ENCODE measurements around the gene RGS3.

Gene RGS3

GRCh38 chr9:113525205-113525604, 61.7 kb downstream of the RGS3 start:
- Histone ChIP-seq H3K36me3 (ENCODE audit: control insufficient read depth in 2 of 2, insufficient read depth in 1 of 2, low read length in 2 of 2) (no peaks in the 10 kb centered on the region; a peak in 1 of 3 replicates), H3K4me3 (ENCODE audit: low read depth, low read length) (no peak overlapping the region), H3K9me3 (ENCODE audit: control insufficient read depth, insufficient read depth, low read depth, low read length) (no peaks in the 10 kb centered on the region), H3K27ac (ENCODE audit: extremely low read depth, low read depth, low read length) (no peak overlapping the region), H3K4me1 (ENCODE audit: control insufficient read depth, insufficient read depth, low read length) (no peaks in the 10 kb centered on the region)
- CTCF ChIA-PET, result interaction anchor here (0.7 kb wide), 1 partner anchor 8 kb away, joined by 3 read pairs; no protein-coding TSS in a partner anchor
- TF ChIP-seq ZNF660 (tag by site-specific recombination; IDR thresholded peaks at IDR 0.05) (no peak), PBX3 (CRISPR knock-in tag; IDR thresholded peaks at IDR 0.05) (no peak), ZXDB (tag by site-specific recombination; IDR thresholded peaks at IDR 0.05) (no peak), ZNF391 (tag by site-specific recombination; IDR thresholded peaks at IDR 0.05; ENCODE audit: borderline replicate concordance, low read depth) (no peak), ZNF624 (tag by site-specific recombination; IDR thresholded peaks at IDR 0.05) (no peak), ZBTB44 (tag by site-specific recombination; IDR thresholded peaks at IDR 0.05) (no peak), HOXA7 (CRISPR knock-in tag; IDR thresholded peaks at IDR 0.05; ENCODE audit: borderline replicate concordance) (no peak), ZNF501 (tag by site-specific recombination; IDR thresholded peaks at IDR 0.05) (no peak), SP2 (tag by site-specific recombination; IDR thresholded peaks at IDR 0.05) (no peak), PRDM1 (tag by site-specific recombination; IDR thresholded peaks at IDR 0.05) (no peak), ZSCAN16 (tag by site-specific recombination; IDR thresholded peaks at IDR 0.05) (no peak)
- POLR2A ChIA-PET, result no interaction called here

- Histone ChIP-seq H3K36me3 (ENCODE audit: control insufficient read depth in 2 of 2, insufficient read depth in 1 of 2, low read length in 2 of 2) (no peaks in the 10 kb centered on the region; a peak in 1 of 3 replicates), H3K4me1 (ENCODE audit: control insufficient read depth, insufficient read depth, low read length) (no peaks in the 10 kb centered on the region), H3K27ac (ENCODE audit: extremely low read depth, low read depth, low read length) (no peak overlapping the region), H3K9me3 (ENCODE audit: control insufficient read depth, insufficient read depth, low read depth, low read length) (no peaks in the 10 kb centered on the region), H3K4me3 (ENCODE audit: low read depth, low read length) (no peak overlapping the region)
- CTCF ChIA-PET, result interaction anchor here (0.6 to 0.7 kb wide), 2 partner anchors 8 to 130 kb away, joined by 3 read pairs; no protein-coding TSS in a partner anchor
- TF ChIP-seq ZNF112 (tag by site-specific recombination; IDR thresholded peaks at IDR 0.05), result no peak
- TF ChIP-seq ZNF600 (tag by site-specific recombination; IDR thresholded peaks at IDR 0.05), result no peak
- TF ChIP-seq ZNF239 (tag by site-specific recombination; IDR thresholded peaks at IDR 0.05), result no peak
- no peak for TF ChIP-seq ZNF169 (tag by site-specific recombination; IDR thresholded peaks at IDR 0.05)
- TF ChIP-seq ZNF654 (tag by site-specific recombination; IDR thresholded peaks at IDR 0.05; ENCODE audit: low read depth), result no peak
- no peak for TF ChIP-seq ZNF660 (tag by site-specific recombination; IDR thresholded peaks at IDR 0.05)
- TF ChIP-seq ZNF292 (tag by site-specific recombination; IDR thresholded peaks at IDR 0.05; ENCODE audit: borderline replicate concordance, low read depth), result no peak
- TF ChIP-seq ZNF302 (tag by site-specific recombination; IDR thresholded peaks at IDR 0.05; ENCODE audit: low read depth), result no peak
- TF ChIP-seq ZNF776 (tag by site-specific recombination; IDR thresholded peaks at IDR 0.05; ENCODE audit: borderline replicate concordance), result no peak
- TF ChIP-seq ZNF585B (tag by site-specific recombination; IDR thresholded peaks at IDR 0.05), result no peak
- TF ChIP-seq PBX3 (CRISPR knock-in tag; IDR thresholded peaks at IDR 0.05), result no peak
- no peak for TF ChIP-seq ZNF48 (tag by site-specific recombination; IDR thresholded peaks at IDR 0.05)
- TF ChIP-seq YY1 (tag by site-specific recombination; IDR thresholded peaks at IDR 0.05), result no peak
- no peak for TF ChIP-seq ZNF664 (tag by site-specific recombination; IDR thresholded peaks at IDR 0.05)
- POLR2A ChIA-PET, result no interaction called here
Measured at GRCh38 chr9:113525831-113526230, 62.3 kb downstream of the RGS3 start.

Data from HEK293 (cell line).